ENCODE results near the gene MAGEA2B. TPM values are rescaled to one million over a fixed set of nuclear protein-coding genes. Genes with fewer than 3 reads are reported as not detected.

The MAGEA2B gene
- total and polyA plus RNA-seq, 12 donors: not detected

Other genes with a start within 250 kb of the MAGEA2B start
- under 1 TPM in 3 of 10 donors, not detected in 7; 0.05 to 0.11 (median 0.06) TPM for gene GABRQ, start 76.7 kb upstream of the MAGEA2B start, total RNA-seq
- not detected for gene GABRQ, start 76.7 kb upstream of the MAGEA2B start, polyA plus RNA-seq
- gene MAGEA3, start 15.8 kb upstream of the MAGEA2B start, total RNA-seq: not detected
- gene MAGEA3, start 15.8 kb upstream of the MAGEA2B start, polyA plus RNA-seq: not detected
- not detected for gene CSAG2, start 5.4 kb upstream of the MAGEA2B start, total RNA-seq
- gene CSAG2, start 5.4 kb upstream of the MAGEA2B start, polyA plus RNA-seq: not detected
- gene CSAG1, start 19.1 kb downstream of the MAGEA2B start, total RNA-seq: not detected
- not detected for gene CSAG1, start 19.1 kb downstream of the MAGEA2B start, polyA plus RNA-seq
- gene MAGEA12, start 19.1 kb downstream of the MAGEA2B start, total RNA-seq: not detected
- not detected for gene MAGEA12, start 19.1 kb downstream of the MAGEA2B start, polyA plus RNA-seq
- not detected for gene MAGEA2, start 39.2 kb downstream of the MAGEA2B start, total RNA-seq
- gene MAGEA2, start 39.2 kb downstream of the MAGEA2B start, polyA plus RNA-seq: not detected
- not detected for gene CSAG3, start 44.6 kb downstream of the MAGEA2B start, total RNA-seq
- gene CSAG3, start 44.6 kb downstream of the MAGEA2B start, polyA plus RNA-seq: not detected
- not detected for gene MAGEA6, start 55.1 kb downstream of the MAGEA2B start, total RNA-seq
- gene MAGEA6, start 55.1 kb downstream of the MAGEA2B start, polyA plus RNA-seq: not detected
- gene CETN2, start 116.1 kb downstream of the MAGEA2B start, total RNA-seq: 10 to 100 TPM; 22.9 to 33.5 (median 25.0) TPM
- gene CETN2, start 116.1 kb downstream of the MAGEA2B start, polyA plus RNA-seq: 10 to 100 TPM; 25.5 to 35.7 TPM
- gene NSDHL, start 116.4 kb downstream of the MAGEA2B start, total RNA-seq: 10 to 100 TPM; 12.4 to 32.2 (median 16.1) TPM
- gene NSDHL, start 116.4 kb downstream of the MAGEA2B start, polyA plus RNA-seq: 10 to 100 TPM in 1 of 2 donors, 1 to 10 TPM in 1; 8.6 to 41.4 TPM
- 1 to 10 TPM; 1.2 to 4.5 (median 1.5) TPM for gene ZNF185, start 183.4 kb downstream of the MAGEA2B start, total RNA-seq
- under 1 TPM; 0.51 to 0.62 TPM for gene ZNF185, start 183.4 kb downstream of the MAGEA2B start, polyA plus RNA-seq